HG03039 (cell line): ENCODE results near the gene SPIN2A.
"Not testable (repeated sequence)": the region's sequence is repeated elsewhere in the genome, so short reads cannot be mapped to it uniquely, and the experiment has no call there.

ENCODE experiments used
- ATAC-seq: cut with Tn5 transposase; IDR thresholded peaks from one replicate; pipeline ENCODE4 v1.9.1; 2021; ENCODE audit warnings: mild to moderate bottlenecking, moderate library complexity; ENCODE audit not compliant: unreplicated experiment

The SPIN2A gene

GRCh38 chrX:57137073-57137472 lies at the start of gene SPIN2A:
TSS of gene SPIN2A (minus strand) at chrX:57137397. CDS start at chrX:57136597, 800 bp downstream.
- not testable (repeated sequence) for ATAC-seq

GRCh38 chrX:57178605-57179004 lies 41.4 kb upstream of the SPIN2A start:
- no peak for ATAC-seq

GRCh38 chrX:57177070-57177469 lies 39.9 kb upstream of the SPIN2A start:
- no peak for ATAC-seq

- no peak for ATAC-seq
Measured at GRCh38 chrX:57172544-57172943, 35.3 kb upstream of the SPIN2A start.

- ATAC-seq: no peak
Measured at GRCh38 chrX:57156397-57157049, 19.3 kb upstream of the SPIN2A start.

GRCh38 chrX:57155171-57155570 lies 18.0 kb upstream of the SPIN2A start:
- ATAC-seq: no peak

- ATAC-seq: not testable (repeated sequence)
Measured at GRCh38 chrX:57152222-57152621, 15.0 kb upstream of the SPIN2A start.

- ATAC-seq: no peak
Measured at GRCh38 chrX:57138674-57139073, 1.5 kb upstream of the SPIN2A start.

GRCh38 chrX:57137501-57137900 lies 304 bp upstream of the SPIN2A start:
- ATAC-seq: no peak

- ATAC-seq: not testable (repeated sequence)
Measured at GRCh38 chrX:57136589-57136988, 608 bp downstream of the SPIN2A start.

GRCh38 chrX:57135287-57135686 lies 1.9 kb downstream of the SPIN2A start:
- ATAC-seq: no peak

- ATAC-seq: no peak
Measured at GRCh38 chrX:57134702-57135101, 2.5 kb downstream of the SPIN2A start.

GRCh38 chrX:57133706-57134105 lies 3.5 kb downstream of the SPIN2A start:
- ATAC-seq: no peak

- not testable (repeated sequence) for ATAC-seq
Measured at GRCh38 chrX:57133284-57133683, 3.9 kb downstream of the SPIN2A start.

- ATAC-seq: no peak
Measured at GRCh38 chrX:57132046-57132445, 5.2 kb downstream of the SPIN2A start.

- ATAC-seq: no peak
Measured at GRCh38 chrX:57121816-57122215, 15.4 kb downstream of the SPIN2A start.

- peak; percentile 100 for ATAC-seq
Measured at GRCh38 chrX:57121162-57121755, 15.9 kb downstream of the SPIN2A start, which contains the start of gene SPIN2B. TSS of gene SPIN2B (minus strand) at chrX:57121548.

- ATAC-seq: not testable (repeated sequence)
Measured at GRCh38 chrX:57120619-57121161, 16.5 kb downstream of the SPIN2A start.

GRCh38 chrX:57119416-57119815 lies 17.8 kb downstream of the SPIN2A start:
- ATAC-seq: no peak

- not testable (repeated sequence) for ATAC-seq
Measured at GRCh38 chrX:57117566-57117965, 19.6 kb downstream of the SPIN2A start.

- no peak for ATAC-seq
Measured at GRCh38 chrX:57104921-57105398, 32.2 kb downstream of the SPIN2A start.

- no peak for ATAC-seq
Measured at GRCh38 chrX:57104406-57104805, 32.8 kb downstream of the SPIN2A start.
